HG03565 (cell line): ENCODE results near the gene PAX9.

Experiments used
- ATAC-seq: cut with Tn5 transposase; IDR thresholded peaks from one replicate; pipeline ENCODE4 v1.9.1; 2021; ENCODE audit warnings: mild to moderate bottlenecking, moderate library complexity; ENCODE audit not compliant: unreplicated experiment

Gene PAX9

DNA sequence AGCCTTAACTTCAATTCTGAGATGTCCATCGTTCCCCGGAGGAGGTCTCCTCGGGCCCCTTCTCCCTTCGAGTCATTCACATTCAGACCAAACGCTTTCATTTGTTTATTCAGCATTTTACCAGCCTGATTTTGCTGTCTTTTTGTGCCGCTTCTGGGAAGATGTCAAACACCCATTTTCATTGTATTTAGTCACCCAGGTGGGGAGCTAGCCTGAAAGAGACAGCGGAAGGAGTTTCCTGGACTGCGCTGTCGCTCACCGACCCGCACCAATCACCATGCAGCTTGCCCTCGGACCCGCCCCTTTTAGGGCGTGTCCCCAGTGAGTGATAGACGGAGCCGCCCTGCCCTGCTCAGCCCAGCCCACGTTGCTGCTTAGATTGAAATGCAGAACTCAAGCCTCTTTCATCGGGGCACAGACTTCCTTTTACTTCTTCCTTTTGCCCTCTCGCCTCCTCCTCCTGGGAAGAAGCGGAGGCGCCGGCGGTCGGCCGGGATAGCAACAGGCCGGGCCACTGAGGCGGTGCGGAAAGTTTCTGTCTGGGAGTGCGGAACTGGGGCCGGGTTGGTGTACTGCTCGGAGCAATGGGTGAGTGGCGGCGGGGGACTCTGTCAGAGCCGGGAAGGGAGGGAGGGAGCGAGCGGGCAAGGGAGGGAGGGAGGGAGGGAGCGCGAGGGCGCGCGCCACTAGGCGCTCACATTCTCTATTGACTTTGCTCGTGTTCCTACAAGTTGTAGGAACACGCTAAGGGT lies at the start of gene PAX9:
PAX9 (plus strand) TSS at position 355 of the 752 bp plus-strand sequence; CDS start at position 585, 230 bp downstream.
- ATAC-seq = no peak

DNA sequence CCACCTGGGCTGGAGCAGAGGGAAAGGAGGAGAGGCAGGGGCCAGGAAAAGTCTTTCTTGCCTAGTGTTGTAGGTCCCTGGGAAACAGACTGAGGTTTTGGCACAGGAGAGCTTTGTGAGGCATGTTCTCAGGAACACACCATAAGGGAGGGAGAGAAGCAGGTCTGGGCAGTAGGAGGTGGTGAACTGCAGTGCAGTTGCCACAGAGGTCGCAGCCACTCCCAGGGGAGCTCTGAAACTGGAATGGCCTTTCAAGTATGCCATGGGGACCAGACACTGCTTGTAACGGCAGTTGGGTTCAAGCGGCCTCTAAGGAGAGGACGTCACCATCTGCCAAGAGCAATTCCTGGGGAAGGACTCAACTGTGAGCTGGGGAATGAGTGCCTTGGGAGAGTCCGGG lies 43.8 kb upstream of the PAX9 start:
- ATAC-seq = no peak

DNA sequence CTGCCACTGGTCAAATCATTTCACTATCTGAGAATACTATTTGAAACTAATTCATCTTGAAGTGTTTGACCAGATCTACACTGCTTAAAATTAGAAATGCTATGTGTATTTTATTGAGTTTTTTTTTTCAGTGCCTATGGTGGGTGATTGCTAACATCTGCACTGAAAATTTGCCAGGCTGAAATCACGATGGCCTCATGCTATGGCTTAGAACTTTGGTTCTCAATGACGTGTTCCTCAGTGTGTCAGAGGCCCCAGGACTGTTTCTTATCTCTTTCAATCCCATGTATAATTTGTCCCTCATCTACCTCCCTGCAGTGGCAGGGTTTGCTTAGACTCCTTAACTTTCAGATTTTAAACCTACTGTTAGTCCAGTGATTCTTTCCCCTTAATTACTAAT lies 43.0 kb upstream of the PAX9 start:
- no peak for ATAC-seq

- ATAC-seq = no peak
Observed at GRCh38 chr14:36619131-36619530, 42.5 kb upstream of the PAX9 start.

DNA sequence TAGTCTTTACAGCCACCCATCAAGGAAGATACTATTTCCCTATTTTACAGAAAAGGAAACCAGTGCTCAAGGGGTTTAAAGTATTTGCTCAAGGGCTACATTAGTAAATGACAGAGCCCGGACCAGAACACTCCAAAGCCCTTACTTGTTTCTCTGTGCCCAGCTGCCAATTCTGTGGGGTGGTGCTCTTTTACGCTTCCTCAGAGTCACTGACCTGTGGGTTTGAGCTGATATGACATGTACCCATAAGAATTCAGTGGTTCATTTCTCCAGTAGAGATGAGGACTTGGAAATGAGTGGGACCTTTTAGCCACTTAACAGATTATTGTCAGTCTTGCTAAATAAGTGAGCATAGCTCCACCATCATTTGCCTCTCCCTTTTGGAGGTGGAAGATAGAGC lies 41.8 kb upstream of the PAX9 start:
- ATAC-seq = no peak

GRCh38 chr14:36625014-36625413 lies 36.6 kb upstream of the PAX9 start:
- no peak for ATAC-seq

DNA sequence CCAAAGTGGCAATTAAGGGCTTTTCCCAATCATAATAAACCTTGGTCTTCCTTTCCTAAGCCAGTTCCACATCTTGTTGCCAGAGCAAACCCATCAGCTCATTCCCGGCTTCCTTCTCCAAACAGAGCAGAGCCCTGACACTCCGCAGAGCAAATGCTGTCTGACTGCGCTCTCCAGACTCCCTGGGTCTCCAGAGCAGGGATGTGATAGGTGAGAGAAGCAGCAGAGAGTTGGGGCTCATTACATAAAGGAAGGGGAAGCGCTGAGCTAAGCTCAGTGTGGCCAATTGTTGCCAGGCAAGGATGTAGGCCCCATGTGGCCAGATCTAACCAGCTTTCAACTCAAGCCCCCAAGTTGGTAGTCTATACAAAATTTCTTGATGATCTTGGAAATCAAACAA lies 36.2 kb upstream of the PAX9 start:
- no peak for ATAC-seq

DNA sequence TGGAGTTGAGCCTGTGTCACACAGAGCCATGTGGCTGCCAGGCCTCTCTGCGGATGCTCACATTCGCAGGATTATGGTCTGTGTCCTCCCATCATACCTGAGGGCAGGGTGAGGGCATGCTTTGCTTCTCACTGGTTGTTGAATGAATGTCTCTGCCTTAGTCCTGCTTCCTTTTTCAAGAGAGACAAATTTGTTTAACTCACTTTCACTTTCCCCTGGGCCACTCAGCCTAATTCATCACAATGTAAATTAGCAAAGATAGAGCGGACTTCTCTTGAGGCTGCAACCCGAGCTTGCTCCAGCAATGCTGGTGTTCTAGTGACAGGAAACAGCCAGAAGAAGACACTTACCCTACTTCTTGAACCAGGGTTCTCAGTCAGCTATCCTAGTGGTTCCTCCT lies 35.5 kb upstream of the PAX9 start:
- ATAC-seq = peak; percentile 56

DNA sequence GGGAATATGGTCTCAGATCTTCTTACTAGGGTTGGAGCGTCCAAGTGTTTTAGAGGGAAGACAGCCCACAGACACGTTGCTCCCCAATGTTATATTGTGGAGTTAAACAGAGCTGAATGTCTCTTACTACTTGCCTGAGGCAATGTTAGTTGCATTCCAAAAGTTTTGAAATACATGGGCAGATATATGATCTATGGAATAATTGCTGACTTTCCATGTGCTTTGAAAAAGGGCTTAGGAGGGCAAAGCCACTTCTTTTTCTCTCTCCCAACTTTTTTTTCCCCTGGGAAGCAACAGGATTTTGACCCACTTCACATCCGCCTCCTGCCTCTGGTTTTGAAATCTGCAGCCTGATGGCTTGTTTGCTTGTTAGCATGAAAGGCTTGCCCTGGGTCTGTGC lies 33.7 kb upstream of the PAX9 start:
- ATAC-seq = no peak

DNA sequence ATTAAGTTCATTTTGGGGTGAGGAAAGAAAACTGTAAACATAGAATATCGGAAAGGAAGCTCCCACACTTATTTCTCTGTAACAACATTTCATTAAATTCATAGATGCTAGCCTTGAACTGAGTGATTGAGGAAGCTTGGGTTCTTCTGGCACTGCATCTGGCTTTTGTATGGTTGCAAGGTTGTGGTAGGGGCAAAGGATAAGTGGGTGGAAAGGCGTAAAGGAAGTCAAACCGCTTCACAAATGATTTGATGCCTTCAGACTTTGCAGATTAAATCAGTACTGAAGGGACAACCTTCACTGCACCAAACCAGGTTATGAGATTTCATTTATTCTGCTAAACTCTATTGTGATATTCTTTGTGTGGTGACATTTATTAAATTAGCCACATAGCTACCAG lies 28.1 kb upstream of the PAX9 start:
- no peak for ATAC-seq

GRCh38 chr14:36646664-36647416 lies 14.8 kb upstream of the PAX9 start:
- ATAC-seq = no peak

DNA sequence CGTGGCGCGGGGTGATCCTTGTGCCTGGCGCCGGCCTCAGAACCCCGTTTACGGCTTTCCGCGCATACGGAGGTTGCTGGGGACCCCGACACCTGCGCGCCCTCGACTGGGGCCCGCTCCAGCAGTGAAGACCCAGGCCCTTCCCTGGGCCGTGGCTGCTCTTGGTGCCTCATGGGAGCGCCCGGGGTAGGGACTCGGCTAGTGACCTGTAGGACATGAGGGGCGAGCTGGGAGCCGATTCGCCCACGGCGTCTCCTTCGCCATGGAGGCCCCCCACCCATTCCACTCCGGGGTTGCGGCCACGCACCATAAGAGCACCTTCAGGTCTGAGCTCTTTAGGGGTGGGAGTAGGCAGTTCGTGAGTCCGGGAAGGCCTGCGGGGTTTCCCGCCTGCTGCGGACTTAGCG lies 14.2 kb upstream of the PAX9 start:
- ATAC-seq = no peak

DNA sequence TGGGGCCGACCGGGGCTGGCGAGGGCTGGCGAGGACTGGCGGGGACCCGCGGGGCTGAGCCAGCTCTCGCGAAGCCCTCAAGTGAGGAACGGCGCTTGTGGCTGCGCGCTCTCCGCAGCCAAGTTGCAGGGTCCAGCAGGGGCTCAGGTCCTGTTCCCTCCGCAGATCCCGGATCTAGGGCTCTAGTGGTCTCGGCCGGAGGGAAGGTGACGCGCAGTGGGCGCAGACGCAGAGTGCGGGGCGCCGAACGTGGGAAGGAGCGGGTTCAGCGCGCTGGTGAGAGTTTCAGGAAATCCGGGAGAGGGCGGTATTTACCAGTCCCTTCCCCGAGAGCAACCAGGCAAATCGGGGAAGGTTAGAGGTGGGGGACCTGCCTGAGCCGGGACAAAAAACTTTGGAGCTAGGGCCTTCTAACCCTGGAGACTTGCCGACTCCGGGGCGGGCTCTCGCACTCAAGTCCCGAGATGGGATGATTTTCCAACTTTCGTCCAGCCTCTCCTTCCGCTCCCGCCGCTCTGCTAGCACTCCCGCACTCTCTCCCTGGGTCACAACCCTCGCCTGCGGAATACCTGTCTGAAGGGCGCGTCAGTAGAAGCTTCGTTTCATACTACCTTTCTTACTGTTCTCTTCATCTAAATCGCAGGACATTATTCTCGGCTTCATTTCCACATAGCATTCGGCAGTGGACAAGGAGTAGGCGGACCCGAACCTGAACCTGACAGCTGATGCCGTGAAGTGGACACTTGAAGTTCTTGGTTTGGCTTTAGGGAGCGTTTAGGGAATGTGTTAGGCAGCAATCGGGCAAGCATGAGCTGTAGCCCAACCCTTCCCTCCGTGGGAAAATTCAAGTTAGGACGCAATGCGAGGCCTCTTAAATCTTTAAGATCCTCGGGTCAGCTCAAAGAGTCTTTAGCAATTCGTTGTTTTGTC lies 13.6 kb upstream of the PAX9 start:
- ATAC-seq = no peak

DNA sequence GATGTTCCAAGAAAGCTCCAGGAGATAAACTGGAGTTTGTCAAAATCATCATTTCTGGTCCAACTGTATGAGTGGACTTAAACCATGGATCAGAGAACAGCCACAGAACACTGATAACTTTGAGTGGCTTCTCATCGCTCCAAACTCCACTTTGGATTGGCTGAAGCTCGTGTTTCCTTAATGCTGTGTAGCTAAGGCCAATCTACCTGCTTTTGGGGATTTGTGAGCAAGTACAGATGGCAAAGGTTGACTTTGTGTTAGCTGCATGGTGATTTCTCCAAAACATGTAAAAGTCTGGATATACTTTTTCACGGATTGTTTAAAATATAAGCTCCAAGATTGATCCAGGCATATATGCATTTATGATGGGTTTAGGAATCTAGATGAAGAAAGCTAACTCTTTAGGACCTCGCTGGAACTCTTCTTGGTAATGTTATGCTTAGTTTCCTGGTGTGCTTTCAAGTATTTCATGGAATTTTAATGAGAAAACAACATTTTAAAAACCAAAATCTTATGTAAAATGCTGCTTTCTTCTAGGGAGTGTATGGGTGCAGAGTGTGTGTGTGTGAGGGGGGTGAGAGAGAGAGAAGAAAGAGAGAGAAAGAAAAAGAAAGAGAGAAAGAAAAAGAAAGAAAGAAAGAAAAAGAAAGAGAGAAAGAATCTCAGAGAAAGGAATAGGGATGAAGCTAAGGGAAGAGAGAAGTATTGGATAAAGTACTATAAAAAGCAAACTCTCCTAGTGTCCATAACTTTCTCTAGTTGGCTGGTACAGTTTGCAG lies 11.6 kb upstream of the PAX9 start:
- ATAC-seq = no peak

GRCh38 chr14:36652542-36653201 lies 9.0 kb upstream of the PAX9 start:
- ATAC-seq = no peak

DNA sequence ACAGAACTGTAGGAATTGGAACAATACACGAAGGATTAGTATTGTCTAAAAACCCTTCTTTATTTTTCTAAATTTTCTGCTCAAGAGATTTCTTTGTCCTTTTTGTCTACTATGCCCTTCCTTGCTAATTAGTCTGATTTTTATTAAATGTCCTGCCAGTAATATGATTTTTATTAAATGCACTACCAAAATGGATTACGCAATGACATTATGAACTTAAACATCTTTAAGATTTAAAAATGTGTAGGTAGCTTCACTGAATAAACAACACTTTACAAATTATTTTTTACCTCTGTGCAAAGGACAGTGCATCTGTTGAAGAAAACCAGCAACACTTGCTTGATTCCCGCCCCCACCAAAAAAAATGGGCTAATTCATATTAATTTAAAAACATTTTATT lies 8.2 kb upstream of the PAX9 start:
- no peak for ATAC-seq

- ATAC-seq = no peak
Observed at GRCh38 chr14:36653962-36654793, 7.5 kb upstream of the PAX9 start.

GRCh38 chr14:36654794-36655381 lies 6.8 kb upstream of the PAX9 start:
- no peak for ATAC-seq

- no peak for ATAC-seq
Observed at GRCh38 chr14:36655571-36655962, 6.1 kb upstream of the PAX9 start.
